Measurements from ENCODE around the gene SDK1. TPM values are rescaled to one million over a fixed set of nuclear protein-coding genes. Genes with fewer than 3 reads are reported as not detected.

SDK1 gene
- total RNA-seq, 2 donors from 2014 or later, result 3.1 to 3.6 TPM

GRCh38 chr7:4078580-4078979 is 777.5 kb downstream of the SDK1 start:
- no peak overlapping the region for H3K4me3 ChIP-seq
- no peak overlapping the region for H3K27ac ChIP-seq
- no peaks in the 10 kb centered on the region for H3K36me3 ChIP-seq
- no peaks in the 10 kb centered on the region for H3K27me3 ChIP-seq
- peak; percentile 44 for DNase-seq (ENCODE audit: low spot score)
- H3K9me3 ChIP-seq, result no peaks in the 10 kb centered on the region
- no peaks in the 10 kb centered on the region for H3K4me1 ChIP-seq
- no peak for TF ChIP-seq CTCF (IDR thresholded peaks at IDR 0.05)

GRCh38 chr7:4079366-4079765 is 778.3 kb downstream of the SDK1 start:
- Histone ChIP-seq H3K36me3 (no peaks in the 10 kb centered on the region), H3K4me3 (no peak overlapping the region), H3K4me1 (no peaks in the 10 kb centered on the region), H3K9me3 (no peaks in the 10 kb centered on the region), H3K27me3 (no peaks in the 10 kb centered on the region), H3K27ac (no peak overlapping the region)
- DNase-seq (ENCODE audit: low spot score), result peak; percentile 9
- no peak for TF ChIP-seq CTCF (IDR thresholded peaks at IDR 0.05)

GRCh38 chr7:4079956-4080355 is 778.9 kb downstream of the SDK1 start:
- DNase-seq (ENCODE audit: low spot score), result peak; percentile 50
- no peaks in the 10 kb centered on the region for H3K9me3 ChIP-seq
- H3K36me3 ChIP-seq, result no peaks in the 10 kb centered on the region
- H3K4me1 ChIP-seq, result no peaks in the 10 kb centered on the region
- no peak overlapping the region for H3K27ac ChIP-seq
- TF ChIP-seq CTCF (IDR thresholded peaks at IDR 0.05), result no peak
- H3K4me3 ChIP-seq, result no peak overlapping the region
- H3K27me3 ChIP-seq, result no peaks in the 10 kb centered on the region

DNA sequence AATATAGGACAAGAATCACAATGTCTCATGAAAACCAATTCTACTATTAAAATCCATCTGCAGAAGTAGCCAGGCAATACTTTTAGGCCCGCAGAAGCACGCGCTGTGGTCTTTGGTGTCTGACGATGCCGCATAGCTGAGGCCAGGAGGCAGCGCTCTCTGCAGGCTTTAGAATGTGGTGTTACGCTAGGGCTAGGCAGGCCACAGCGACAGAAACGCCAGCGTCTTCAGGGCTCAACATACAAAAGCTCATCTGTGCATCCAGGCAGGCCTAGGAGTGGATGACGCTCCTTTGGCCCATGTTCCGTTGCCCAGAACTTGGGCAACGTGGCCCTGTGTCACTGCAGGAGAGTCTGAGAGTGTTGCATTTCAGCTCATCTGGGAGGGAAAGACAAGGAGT is 779.9 kb downstream of the SDK1 start:
- no peaks in the 10 kb centered on the region for H3K9me3 ChIP-seq
- no peaks in the 10 kb centered on the region for H3K36me3 ChIP-seq
- no peak for TF ChIP-seq CTCF (IDR thresholded peaks at IDR 0.05)
- H3K4me3 ChIP-seq, result no peak overlapping the region
- no peaks in the 10 kb centered on the region for H3K4me1 ChIP-seq
- peak; percentile 23 for DNase-seq (ENCODE audit: low spot score)
- no peaks in the 10 kb centered on the region for H3K27me3 ChIP-seq
- no peak overlapping the region for H3K27ac ChIP-seq

- Histone ChIP-seq H3K9me3 (no peaks in the 10 kb centered on the region), H3K27ac (no peak overlapping the region), H3K4me3 (no peak overlapping the region), H3K27me3 (no peaks in the 10 kb centered on the region), H3K36me3 (no peaks in the 10 kb centered on the region), H3K4me1 (no peaks in the 10 kb centered on the region)
- TF ChIP-seq CTCF (IDR thresholded peaks at IDR 0.05), result no peak
- no peak for DNase-seq (ENCODE audit: low spot score)
Observed at GRCh38 chr7:4083513-4083912, 782.5 kb downstream of the SDK1 start.

DNA sequence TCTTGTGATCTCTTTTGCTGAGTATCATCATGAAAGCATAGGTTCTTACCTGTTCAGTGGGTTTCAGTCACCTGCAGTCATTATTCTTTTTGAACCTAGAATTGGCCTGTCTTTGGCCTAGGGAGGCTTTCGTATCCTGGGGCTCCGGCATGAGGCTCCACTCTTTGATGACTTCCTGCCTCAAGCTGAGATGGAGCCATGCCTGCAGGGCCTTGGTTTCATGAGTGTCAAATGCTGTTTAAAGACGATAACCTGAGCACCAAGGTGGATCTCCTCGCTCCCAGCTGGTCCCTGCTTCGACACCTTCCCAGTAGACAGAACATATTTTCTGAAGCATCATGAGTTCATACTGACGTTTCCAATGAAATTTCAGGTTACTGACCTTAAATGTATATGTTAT is 783.2 kb downstream of the SDK1 start:
- Histone ChIP-seq H3K9me3 (no peaks in the 10 kb centered on the region), H3K36me3 (no peaks in the 10 kb centered on the region), H3K27me3 (no peaks in the 10 kb centered on the region), H3K27ac (no peak overlapping the region), H3K4me3 (no peak overlapping the region), H3K4me1 (no peaks in the 10 kb centered on the region)
- no peak for TF ChIP-seq CTCF (IDR thresholded peaks at IDR 0.05)
- no peak for DNase-seq (ENCODE audit: low spot score)

Measured in right atrium auricular region (tissue), 2 donors.